ENCODE results near the gene SDSL.

SDSL gene

DNA sequence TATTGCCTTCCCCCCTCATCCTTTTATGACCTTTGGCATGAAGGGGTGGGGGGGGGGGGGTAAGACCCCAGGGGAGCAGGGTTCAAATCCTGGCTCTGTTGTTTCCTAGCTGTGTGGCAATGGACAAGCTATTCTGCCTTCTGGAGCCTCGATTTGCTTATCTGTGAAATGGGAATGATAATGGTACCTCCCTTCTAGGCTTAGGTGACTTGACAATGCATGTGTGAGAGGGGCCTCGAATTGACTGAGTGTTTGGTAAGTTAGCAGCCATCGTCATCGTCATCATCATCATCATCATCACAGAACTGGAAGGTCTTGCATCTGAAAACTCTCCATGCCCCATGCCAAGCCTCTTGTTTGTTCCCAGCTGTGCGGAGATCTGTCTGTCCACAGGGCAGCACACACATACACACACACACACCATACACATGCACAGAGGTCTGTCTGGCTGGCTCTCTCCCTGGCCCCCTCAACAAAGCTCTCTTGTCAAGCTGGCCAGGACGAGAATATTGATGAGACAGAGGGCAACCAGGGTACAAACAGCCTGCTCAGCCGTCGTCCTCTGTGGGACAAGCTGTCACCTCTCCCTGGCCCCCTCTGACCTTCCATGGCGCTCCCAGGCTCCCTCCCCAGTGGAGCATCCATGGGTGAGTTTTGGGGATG lies 12.6 kb upstream of the SDSL start:
- ChIA-PET CTCF (no interaction called here), POLR2A (no interaction called here)
- TF ChIP-seq SUZ12 (IDR thresholded peaks at IDR 0.05) (no peak), FOXM1 (IDR thresholded peaks at IDR 0.05; ENCODE audit: borderline replicate concordance) (no peak), L3MBTL2 (conservative IDR thresholded peaks at IDR 0.05) (no peak), NFRKB (IDR thresholded peaks at IDR 0.05) (no peak), FOXA1 (IDR thresholded peaks at IDR 0.05) (no peak), SP1 (IDR thresholded peaks at IDR 0.05) (no peak), TARDBP (IDR thresholded peaks at IDR 0.05) (no peak), LEF1 (IDR thresholded peaks at IDR 0.05; ENCODE audit: borderline replicate concordance) (no peak), ZNF384 (IDR thresholded peaks at IDR 0.05) (no peak), ELF4 (IDR thresholded peaks at IDR 0.05) (no peak), HDGF (IDR thresholded peaks at IDR 0.05; ENCODE audit: borderline replicate concordance) (no peak)
- TF ChIP-seq, protein P1, sequence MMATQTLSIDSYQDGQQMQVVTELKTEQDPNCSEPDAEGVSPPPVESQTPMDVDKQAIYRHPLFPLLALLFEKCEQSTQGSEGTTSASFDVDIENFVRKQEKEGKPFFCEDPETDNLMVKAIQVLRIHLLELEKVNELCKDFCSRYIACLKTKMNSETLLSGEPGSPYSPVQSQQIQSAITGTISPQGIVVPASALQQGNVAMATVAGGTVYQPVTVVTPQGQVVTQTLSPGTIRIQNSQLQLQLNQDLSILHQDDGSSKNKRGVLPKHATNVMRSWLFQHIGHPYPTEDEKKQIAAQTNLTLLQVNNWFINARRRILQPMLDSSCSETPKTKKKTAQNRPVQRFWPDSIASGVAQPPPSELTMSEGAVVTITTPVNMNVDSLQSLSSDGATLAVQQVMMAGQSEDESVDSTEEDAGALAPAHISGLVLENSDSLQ (IDR thresholded peaks at IDR 0.05), result no peak
- no peak for DNase-seq (ENCODE audit: extremely low spot score)

DNA sequence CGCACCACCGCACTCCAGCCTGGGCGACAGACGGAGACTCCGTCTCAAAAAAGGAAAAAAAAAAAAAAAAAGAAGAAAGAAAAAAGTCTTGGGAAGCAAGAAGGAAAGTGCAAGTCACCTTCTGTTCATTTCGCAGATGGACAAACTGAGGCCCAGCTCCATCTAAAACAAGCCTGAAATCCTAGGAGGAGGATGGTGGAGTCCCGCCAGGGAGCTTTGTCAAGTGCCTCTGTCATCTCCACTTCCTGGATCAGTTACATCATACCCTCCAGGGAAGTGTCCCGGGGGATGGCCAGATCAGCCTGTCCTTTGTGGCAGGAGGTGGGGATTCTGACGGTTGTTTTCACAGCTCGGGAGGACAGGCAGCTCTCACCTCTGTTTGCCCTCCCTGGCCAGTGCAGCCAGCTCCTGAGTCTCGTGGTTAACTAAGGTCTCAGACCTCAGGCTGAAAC lies 8.7 kb upstream of the SDSL start:
- POLR2A ChIA-PET, result interaction anchor here (1.0 kb wide), 1 partner anchor 9 kb away, joined by 3 read pairs; the partner anchor contains the start of gene SDSL
- DNase-seq (ENCODE audit: extremely low spot score), result no peak
- no peak for TF ChIP-seq FOXM1 (IDR thresholded peaks at IDR 0.05; ENCODE audit: borderline replicate concordance)
- no peak for TF ChIP-seq TARDBP (IDR thresholded peaks at IDR 0.05)
- no peak for TF ChIP-seq CTBP1 (IDR thresholded peaks at IDR 0.05; ENCODE audit: borderline replicate concordance)
- no peak for TF ChIP-seq BHLHE40 (IDR thresholded peaks at IDR 0.05; ENCODE audit: borderline replicate concordance)
- TF ChIP-seq ARNT (IDR thresholded peaks at IDR 0.05), result no peak
- TF ChIP-seq HDGF (IDR thresholded peaks at IDR 0.05; ENCODE audit: borderline replicate concordance), result no peak
- no peak for TF ChIP-seq SP1 (IDR thresholded peaks at IDR 0.05)
- CTCF ChIA-PET, result interaction anchor here (1.0 kb wide), 1 partner anchor 12 kb away, joined by 4 read pairs; no protein-coding TSS in a partner anchor

DNA sequence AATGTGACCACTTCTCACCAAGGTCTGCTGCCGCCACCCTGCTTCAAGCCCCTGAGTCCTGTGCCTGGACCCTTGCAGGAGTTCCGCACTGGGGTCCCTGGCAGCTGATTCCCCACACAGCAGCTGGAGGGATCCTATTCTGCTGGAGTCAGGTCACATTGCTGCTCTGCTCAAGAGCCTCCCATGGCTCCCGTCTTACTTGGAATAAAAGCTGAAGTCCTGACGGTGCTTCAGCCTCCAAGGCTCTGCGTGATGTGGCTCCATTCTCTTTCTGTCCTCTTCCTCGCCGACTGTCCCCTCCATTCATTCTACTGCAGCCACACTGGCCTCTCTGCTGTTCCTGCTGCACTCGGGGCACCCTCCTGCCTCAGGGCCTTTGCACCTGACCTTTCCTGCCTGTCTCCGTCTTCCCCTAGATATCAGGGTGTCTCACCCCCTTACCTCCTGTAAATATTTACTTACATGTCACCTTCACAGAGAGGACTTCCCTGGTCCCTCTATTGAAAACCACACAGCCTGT lies 7.6 kb upstream of the SDSL start:
- ChIA-PET POLR2A (interaction anchor here (1.0 kb wide), 1 partner anchor 8 kb away, joined by 3 read pairs; the partner anchor contains the start of gene SDSL), CTCF (interaction anchor here (1.0 to 1.1 kb wide), 2 partner anchors 11 to 45 kb away, joined by 3 to 4 read pairs; no protein-coding TSS in a partner anchor)
- TF ChIP-seq SUZ12 (IDR thresholded peaks at IDR 0.05), result no peak
- TF ChIP-seq ARNT (IDR thresholded peaks at IDR 0.05), result no peak
- no peak for TF ChIP-seq TARDBP (IDR thresholded peaks at IDR 0.05)
- TF ChIP-seq, protein P1 (IDR thresholded peaks at IDR 0.05), result no peak
- no peak for TF ChIP-seq SP1 (IDR thresholded peaks at IDR 0.05)
- TF ChIP-seq L3MBTL2 (conservative IDR thresholded peaks at IDR 0.05), result no peak
- TF ChIP-seq ELF4 (IDR thresholded peaks at IDR 0.05), result no peak
- no peak for TF ChIP-seq FOXA1 (IDR thresholded peaks at IDR 0.05)
- TF ChIP-seq LEF1 (IDR thresholded peaks at IDR 0.05; ENCODE audit: borderline replicate concordance), result no peak
- no peak for TF ChIP-seq NFRKB (IDR thresholded peaks at IDR 0.05)
- TF ChIP-seq FOXK2 (IDR thresholded peaks at IDR 0.05), result no peak
- TF ChIP-seq ZNF384 (IDR thresholded peaks at IDR 0.05), result no peak
- no peak for TF ChIP-seq FOXM1 (IDR thresholded peaks at IDR 0.05; ENCODE audit: borderline replicate concordance)
- no peak for DNase-seq (ENCODE audit: extremely low spot score)

DNA sequence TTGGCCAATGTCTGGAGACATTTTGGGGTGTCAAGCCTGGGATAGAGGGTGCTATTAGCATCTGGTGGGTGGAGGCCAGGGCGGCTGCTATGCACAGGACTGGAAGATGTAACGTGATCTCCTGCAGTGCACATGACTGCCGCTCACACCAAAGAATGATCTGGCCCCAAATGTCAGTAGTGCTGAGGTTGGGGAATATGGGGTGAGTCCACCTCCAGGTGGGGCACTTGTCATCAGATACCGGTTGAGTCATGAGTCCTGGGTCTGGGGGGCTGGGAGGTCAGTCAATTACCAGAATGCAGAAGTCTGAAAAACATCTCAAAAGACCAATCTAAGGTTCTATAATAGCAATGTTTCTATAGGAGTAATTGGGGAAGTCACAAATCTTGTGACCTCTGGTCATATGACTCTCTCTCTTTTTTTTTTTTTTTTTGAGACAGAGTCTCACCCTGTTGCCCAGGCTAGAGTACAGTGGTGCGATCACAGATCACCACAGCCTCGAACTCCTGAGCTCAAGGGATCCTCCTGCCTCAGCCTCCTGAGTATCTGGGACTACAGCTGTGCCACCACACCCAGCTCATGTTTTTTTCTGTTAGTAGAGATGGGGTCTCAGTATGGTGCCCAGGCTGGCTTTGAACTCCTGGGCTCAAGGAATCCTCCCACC lies 6.0 kb upstream of the SDSL start:
- ChIA-PET CTCF (interaction anchor here (0.7 to 1.0 kb wide), 2 partner anchors 9 to 11 kb away, joined by 3 read pairs; no protein-coding TSS in a partner anchor), POLR2A (no interaction called here)
- DNase-seq (ENCODE audit: extremely low spot score), result no peak
- TF ChIP-seq SUZ12 (IDR thresholded peaks at IDR 0.05), result no peak
- no peak for TF ChIP-seq FOXK2 (IDR thresholded peaks at IDR 0.05)

DNA sequence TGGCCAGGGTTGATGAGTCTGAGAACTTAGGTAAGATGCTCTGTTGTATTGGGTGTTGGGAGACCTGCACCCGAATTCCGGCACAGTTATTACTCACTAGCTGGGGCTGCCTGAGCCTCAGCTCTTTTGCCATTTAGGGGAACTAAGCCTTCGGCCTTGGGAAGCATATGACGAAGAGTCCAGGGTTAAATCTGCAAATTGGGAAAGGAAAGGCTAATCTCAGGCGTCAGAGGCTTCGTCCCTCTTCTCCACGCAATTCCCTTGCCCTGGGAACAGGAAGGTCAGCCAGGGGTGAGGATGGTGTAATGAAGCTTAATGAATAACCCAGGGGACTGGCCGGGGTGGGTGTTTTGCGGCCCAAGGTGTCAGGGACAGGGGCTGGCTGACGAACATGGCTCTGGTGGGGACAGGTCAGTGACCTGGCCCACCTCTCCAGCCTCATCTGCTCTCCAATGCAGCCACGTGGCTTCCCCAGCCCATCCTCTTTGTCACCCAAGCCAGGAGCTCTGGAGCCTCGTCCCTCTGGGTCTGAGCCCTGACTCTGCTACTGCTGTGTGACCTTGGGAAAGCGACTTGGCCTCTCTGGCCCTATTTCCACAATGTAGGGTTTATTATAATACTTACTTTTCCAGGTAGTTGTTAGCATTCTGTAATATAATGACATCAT lies 3.8 kb upstream of the SDSL start:
- ChIA-PET CTCF (interaction anchor here (0.7 kb wide), 1 partner anchor 44 kb away, joined by 3 read pairs; no protein-coding TSS in a partner anchor), POLR2A (no interaction called here)
- DNase-seq (ENCODE audit: extremely low spot score), result no peak
- TF ChIP-seq ELF4 (IDR thresholded peaks at IDR 0.05), result no peak
- no peak for TF ChIP-seq LEF1 (IDR thresholded peaks at IDR 0.05; ENCODE audit: borderline replicate concordance)
- TF ChIP-seq, protein P1 (IDR thresholded peaks at IDR 0.05), result no peak

DNA sequence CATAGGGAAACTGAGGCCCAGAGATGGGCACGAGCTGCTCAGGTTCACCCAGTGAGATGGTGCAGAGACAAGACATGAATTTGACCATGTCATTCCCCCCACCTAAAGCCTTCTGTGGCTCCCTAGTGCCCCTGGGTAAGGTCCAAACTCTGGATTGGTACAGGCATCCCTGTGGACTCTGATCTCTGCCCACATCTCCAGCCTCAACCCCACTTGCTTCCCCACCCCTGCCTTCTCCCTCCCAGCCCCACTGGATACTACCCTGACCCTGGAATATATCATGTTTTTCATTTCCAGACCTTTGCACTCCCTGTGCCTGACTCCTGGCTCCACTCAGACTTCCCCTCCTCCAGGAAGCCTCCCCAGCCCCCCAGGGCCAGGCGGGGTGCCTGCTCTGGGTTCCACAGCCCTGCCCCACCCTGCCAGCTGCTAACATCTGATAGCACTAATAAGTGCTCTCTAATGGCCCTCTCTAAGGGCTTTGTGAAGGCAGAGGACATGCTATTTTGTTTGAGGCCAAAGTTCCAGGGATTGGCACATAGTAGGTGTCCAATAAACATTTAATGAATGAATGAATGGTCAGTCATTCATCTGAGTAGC lies 1.1 kb upstream of the SDSL start:
- ChIA-PET POLR2A (interaction anchor here (1.3 kb wide), 1 partner anchor 120 kb away, joined by 3 read pairs; no protein-coding TSS in a partner anchor), CTCF (interaction anchor here (0.6 to 0.7 kb wide), 2 partner anchors 88 to 220 kb away, joined by 3 read pairs; no protein-coding TSS in a partner anchor)
- no peak for TF ChIP-seq HDGF (IDR thresholded peaks at IDR 0.05; ENCODE audit: borderline replicate concordance)
- TF ChIP-seq TARDBP (IDR thresholded peaks at IDR 0.05), result no peak
- no peak for TF ChIP-seq FOXK2 (IDR thresholded peaks at IDR 0.05)
- TF ChIP-seq, protein P1 (IDR thresholded peaks at IDR 0.05), result no peak
- no peak for TF ChIP-seq ZNF384 (IDR thresholded peaks at IDR 0.05)
- no peak for TF ChIP-seq CTBP1 (IDR thresholded peaks at IDR 0.05; ENCODE audit: borderline replicate concordance)
- no peak for TF ChIP-seq LEF1 (IDR thresholded peaks at IDR 0.05; ENCODE audit: borderline replicate concordance)
- no peak for TF ChIP-seq FOXM1 (IDR thresholded peaks at IDR 0.05; ENCODE audit: borderline replicate concordance)
- no peak for TF ChIP-seq FOXA1 (IDR thresholded peaks at IDR 0.05)
- TF ChIP-seq SP1 (IDR thresholded peaks at IDR 0.05), result no peak
- TF ChIP-seq NFRKB (IDR thresholded peaks at IDR 0.05), result no peak
- no peak for TF ChIP-seq L3MBTL2 (conservative IDR thresholded peaks at IDR 0.05)
- no peak for TF ChIP-seq ELF4 (IDR thresholded peaks at IDR 0.05)
- no peak for DNase-seq (ENCODE audit: extremely low spot score)

All from HEK293T (cell line).